Keratinocyte (primary cell): ENCODE results near the gene CUX1.

Experiments
- CTCF ChIP-seq, 3 experiments: IDR thresholded peaks in 1 of 3; conservative IDR thresholded peaks in 1 of 3; optimal IDR thresholded peaks in 1 of 3; 2 replicates in 2 of 3; 3 replicates in 1 of 3; pipeline versions ENCODE3 to v1.5.1; 2011; ENCODE audit warnings: low read length in 3 of 3, mild to moderate bottlenecking in 3 of 3, moderate library complexity in 2 of 3, control low read depth in 1 of 3, inconsistent platforms in 1 of 3; ENCODE audit not compliant: insufficient read depth in 2 of 3; ENCODE audit errors: extremely low read depth in 1 of 3
- EZH2 ChIP-seq: IDR thresholded peaks from one replicate; pipeline ENCODE4 v1.6.1; 2012; ENCODE audit warnings: inconsistent platforms, mild to moderate bottlenecking, low read length, moderate library complexity

DNA sequence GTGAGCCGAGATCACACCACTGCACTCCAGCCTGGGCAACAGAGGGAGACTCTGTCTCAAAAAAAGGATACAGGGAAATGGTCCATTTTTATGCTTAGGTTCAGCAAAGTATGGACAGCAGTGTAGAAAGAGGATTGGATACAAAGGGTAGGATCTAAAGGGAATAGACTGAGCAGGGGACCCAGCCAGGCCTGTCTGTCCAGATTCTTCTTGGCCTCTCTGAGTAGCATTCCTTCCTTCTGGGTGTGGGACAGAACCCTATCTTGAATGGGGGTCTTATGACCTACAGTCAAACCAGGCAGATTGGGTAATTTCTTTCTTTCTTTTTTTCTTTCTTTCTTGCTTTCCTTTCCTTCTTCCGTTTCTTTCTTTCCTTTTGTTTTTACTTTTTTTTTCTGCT is 494.9 kb downstream of the CUX1 start:
- TF ChIP-seq CTCF (optimal IDR thresholded peaks at IDR 0.05 in 1 of 3, IDR thresholded peaks at IDR 0.05 in 1 of 3, conservative IDR thresholded peaks at IDR 0.05 in 1 of 3; ENCODE audit: extremely low read depth in 1 of 3, insufficient read depth in 2 of 3, low read length in 3 of 3) (no peak), EZH2 (no peak)
